OCI-M2 (cell line): ENCODE results near the gene S100PBP.
A peak's percentile ranks its signal among the peaks of the same experiment; 100 is the strongest.
"Not testable (repeated sequence)": the region's sequence is repeated elsewhere in the genome, so short reads cannot be mapped to it uniquely, and the experiment has no call there.

ENCODE experiments used
- DNase-seq: peaks from one replicate; lab custom pipeline; 2025; ENCODE audit not compliant: unreplicated experiment; lab: John Stamatoyannopoulos, UW

S100PBP gene

DNA sequence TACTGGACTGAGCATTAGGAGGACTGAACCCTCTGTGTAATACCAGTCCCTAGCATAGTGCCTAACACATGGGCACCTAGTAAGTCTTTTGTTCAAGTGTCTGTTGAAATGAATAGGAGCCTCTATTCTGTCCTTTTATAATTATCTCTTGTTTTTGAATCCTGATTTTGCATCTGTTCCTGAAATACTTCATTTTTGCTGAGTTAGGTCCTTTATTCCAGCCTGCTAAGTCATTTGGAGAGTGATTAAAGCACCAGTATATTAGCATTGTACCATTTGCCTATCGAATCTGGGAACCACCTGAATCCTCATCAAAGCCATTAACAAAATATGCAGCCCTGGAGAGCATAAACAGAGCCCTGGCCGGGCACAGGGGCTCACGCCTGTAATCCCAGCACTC, 32.6 kb upstream of the S100PBP start:
- DNase-seq = no peak

DNA sequence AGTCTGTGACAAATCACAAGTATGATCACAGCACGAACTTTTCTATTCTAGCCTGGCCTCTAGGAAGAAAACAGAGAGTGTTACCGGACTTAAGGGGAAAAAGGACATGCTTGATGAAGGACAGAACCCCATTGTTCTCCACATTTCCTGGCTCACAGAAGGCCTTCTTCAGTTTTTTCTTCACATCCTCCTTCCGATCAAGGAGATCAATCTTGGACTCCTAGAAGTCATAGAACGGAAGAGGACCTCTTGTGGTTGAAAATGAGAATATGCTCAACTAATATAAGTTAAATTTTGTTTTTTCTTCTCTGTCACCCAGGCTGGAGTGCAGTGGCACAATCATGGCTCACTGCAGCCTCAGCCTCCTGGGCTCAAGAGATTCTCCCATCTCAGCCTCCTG, 30.6 kb upstream of the S100PBP start:
- DNase-seq = no peak

DNA sequence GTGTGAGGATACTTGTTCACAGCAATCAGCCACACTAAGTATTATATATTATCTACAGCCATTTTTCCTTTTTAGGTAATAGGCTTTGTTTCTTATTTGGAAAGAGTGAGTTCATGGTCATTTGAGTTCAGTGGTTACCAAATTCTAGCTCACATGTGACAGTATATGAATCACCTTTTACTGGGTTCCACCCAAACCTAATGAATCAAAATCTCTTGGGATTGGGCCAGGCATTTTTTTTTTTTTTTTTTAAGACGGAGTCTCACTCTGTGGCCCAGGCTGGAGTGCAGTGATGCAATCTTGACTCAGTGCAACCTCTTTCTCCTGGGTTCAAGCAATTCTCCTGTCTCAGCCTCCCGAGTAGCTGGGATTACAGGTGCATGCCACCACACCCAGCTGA, 28.1 kb upstream of the S100PBP start:
- DNase-seq = not testable (repeated sequence)

DNA sequence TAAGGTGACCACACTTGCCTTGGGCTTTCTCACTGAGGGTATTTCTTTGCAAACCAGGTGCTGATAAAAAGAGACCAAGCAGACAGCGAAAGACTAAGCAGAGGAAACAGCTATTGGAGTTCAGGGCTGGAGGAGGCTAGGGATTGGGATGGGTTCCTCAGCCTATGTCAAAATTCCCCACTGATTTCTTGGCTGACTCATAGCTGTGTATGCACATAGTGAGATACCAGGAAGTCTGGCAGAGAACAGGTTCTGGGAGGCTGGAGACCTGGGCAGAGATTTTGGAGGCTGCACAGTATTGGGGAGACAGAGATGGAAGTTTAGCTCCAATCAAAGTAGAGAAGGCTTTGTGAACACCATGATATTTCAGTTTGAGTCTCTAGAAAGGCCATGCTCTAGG, 25.6 kb upstream of the S100PBP start:
- DNase-seq = no peak

- DNase-seq = not testable (repeated sequence)
Observed at GRCh38 chr1:32795763-32796162, 21.7 kb upstream of the S100PBP start.

DNA sequence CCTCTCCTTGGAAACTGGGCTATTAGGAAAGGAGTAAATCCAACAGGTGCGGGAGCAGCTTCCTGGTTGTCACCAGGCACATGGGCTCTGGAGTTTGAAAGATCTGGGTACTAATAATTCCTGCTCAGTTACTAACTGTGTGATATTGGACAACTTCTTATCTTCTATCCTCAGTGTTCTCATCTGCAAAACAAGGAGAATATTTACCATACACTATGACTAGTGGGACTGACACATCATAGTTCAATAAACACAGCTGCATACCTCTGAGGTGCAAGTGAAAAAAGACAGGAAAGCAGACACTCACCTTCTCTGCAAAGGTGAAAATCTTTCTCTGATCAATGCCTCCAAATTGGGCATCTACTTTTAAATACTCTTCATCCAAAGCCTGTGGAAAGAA, 20.0 kb upstream of the S100PBP start:
- DNase-seq = no peak

GRCh38 chr1:32798191-32798590, 19.3 kb upstream of the S100PBP start:
- no peak for DNase-seq

DNA sequence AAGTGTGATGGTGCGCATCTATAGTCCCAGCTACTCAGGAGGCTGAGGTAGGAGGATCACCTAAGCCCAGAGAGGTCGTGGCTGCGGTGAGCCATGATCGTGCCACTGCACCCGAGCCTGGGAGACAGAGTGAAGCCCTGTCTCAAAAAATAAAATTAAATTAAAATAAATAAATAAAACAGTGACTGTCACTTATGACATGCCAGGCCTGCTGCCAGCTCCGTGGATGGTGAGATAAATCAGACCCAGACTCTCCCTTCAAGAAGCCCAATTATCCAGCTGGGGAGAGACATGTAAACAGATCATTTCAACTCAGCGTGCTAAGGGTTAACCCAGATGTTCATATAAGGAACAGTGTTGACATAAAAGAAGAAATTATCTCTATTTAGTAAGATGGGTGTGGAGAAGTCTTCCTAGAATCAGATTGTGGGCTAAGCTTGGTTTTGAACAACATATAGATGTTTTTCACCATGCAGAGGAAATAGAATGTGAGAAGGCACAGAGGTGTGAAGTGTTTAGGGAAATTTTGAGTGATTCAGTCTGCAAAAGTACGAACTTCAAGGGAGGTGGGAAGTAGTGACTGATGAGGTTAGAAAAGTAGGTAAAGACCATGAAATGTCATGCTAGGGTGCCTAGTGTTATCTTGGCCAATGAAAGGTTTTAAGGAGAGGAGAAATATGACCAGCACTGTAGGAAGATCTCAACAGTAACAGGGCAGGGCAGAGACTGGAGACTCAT, 18.6 kb upstream of the S100PBP start:
- no peak for DNase-seq

- no peak for DNase-seq
Observed at GRCh38 chr1:32801096-32801715, 16.2 kb upstream of the S100PBP start.

DNA sequence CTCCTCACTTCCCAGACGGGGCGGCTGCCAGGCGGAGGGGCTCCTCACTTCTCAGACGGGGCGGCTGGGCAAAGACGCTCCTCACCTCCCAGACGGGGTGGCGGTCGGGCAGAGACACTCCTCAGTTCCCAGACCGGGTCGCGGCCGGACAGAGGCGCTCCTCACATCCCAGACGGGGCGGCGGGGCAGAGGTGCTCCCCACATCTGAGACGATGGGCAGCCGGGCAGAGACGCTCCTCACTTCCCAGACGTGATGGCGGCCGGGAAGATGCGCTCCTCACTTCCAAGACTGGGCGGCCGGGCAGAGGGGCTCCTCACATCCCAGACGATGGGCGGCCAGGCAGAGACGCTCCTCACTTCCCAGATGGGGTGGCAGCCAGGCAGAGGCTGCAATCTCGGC, 13.0 kb upstream of the S100PBP start:
- not testable (repeated sequence) for DNase-seq

DNA sequence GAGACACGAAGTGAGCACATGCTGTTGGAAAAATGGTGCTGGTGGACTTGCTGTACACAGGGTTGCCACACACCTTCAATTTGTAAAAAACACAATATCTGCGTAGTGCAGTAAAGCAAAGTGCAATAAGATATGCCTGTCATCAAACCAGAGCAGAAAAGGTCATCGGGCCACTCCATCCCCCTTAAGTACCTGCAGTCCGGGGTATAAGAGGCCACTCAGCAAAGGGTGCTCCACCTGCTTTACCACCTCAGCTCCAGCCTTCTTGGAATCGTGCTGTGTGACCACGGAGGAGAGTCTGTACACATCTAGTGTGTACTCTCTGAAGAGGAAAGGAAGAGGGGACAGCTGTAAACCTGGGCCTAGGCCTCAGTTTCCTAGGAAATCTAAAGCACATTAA, 11.2 kb upstream of the S100PBP start:
- DNase-seq = no peak

GRCh38 chr1:32806910-32807523, 10.4 kb upstream of the S100PBP start:
- no peak for DNase-seq

DNA sequence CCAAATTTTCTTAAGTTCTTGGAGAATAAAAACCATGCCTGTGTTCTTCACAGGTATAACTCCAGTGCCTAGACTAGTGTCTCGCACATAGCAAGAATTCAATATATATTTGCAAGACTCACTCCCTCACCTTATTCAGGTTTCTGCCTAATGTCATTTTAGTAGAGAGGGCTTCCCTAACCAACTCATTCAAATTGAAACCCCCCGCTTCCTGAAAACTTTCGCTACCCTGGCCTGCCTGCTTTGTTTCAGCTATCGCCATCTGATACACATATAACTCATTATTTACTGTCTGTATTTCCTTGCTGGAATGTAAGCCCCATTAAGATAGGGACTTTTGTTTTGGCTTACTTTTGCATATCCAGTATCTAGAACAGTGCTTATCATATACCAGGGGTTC, 8.9 kb upstream of the S100PBP start:
- DNase-seq = no peak

- no peak for DNase-seq
Observed at GRCh38 chr1:32810358-32810757, 7.1 kb upstream of the S100PBP start.

- no peak for DNase-seq
Observed at GRCh38 chr1:32811265-32811664, 6.2 kb upstream of the S100PBP start.

- no peak for DNase-seq
Observed at GRCh38 chr1:32811917-32812316, 5.5 kb upstream of the S100PBP start.

DNA sequence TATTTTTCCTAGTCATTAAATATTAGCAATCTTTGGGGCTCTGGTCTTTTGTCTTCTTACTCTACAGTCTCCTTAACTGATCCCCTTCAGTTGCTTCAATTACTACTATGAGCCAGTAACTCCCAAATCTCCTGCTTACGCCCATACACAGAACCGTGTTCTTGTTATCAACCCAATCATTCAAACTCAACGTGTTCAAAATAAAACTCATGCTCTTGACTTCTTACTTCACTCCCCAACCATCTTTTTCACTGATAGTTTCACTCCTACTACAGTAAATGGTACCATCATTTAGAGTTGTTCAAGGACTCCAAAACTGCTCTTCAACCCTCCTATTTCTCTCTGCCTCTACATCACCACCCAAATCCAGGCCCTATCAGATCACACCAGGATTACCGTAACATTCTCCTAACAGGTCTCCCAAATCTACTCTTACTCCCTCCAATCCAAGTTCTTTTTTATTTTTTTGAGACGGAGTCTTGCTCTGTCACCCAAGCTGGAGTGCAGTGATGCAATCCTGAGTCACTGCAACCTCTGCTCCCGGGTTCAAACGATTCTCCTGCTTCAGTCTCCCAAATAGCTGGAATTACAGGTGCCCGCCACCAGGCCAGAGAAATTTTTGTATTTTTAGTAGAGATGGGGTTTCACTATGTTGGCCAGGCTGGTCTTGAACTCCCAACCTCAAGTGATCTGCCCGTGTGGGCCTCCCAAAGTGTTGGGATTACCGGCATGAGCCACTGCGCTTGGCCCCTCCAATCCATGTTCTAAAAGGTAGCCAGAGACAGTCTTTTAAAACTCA, 3.3 kb upstream of the S100PBP start:
- no peak for DNase-seq

DNA sequence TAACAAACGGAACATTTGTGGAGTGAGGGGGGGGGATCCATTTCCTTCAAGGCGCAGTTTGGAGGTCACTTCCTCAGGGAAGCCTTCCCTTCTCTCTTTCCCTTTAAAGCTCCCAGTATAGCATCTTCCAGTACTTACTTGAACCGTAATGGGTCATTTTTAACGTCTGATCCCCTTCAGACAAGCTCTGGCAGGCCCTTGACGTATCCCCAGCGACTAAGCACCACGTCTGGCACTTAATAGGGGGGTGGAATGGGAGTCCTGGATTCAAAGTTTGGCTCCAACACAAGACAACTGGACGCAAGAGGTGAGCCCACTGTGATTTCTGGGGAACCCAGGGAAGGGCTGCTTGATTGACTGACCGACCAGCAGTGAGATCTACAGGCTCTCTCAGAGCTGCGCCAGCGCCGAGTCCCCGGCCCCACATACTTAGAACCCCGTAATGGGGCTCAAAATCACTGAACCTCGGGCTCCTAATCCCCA, 736 bp upstream of the S100PBP start:
- no peak for DNase-seq

- peak; percentile 70 for DNase-seq
Observed at GRCh38 chr1:32817815-32818786, 648 bp downstream of the S100PBP start.

- no peak for DNase-seq
Observed at GRCh38 chr1:32818804-32819541, 1.5 kb downstream of the S100PBP start.
